ENCODE results near the gene GPAM.

- TF ChIP-seq POLR2A (IDR thresholded peaks at IDR 0.05; ENCODE audit: low read depth, low read length): no peak
- no peak for TF ChIP-seq PAX5 (IDR thresholded peaks at IDR 0.05; ENCODE audit: insufficient read depth, low read length, severe bottlenecking)
- no peak for TF ChIP-seq POLR2AphosphoS5 (IDR thresholded peaks at IDR 0.05; ENCODE audit: low read depth, low read length)
- TF ChIP-seq TAF1 (IDR thresholded peaks at IDR 0.05; ENCODE audit: low read depth, low read length): no peak
These were observed 51.1 kb downstream of the GPAM start for GRCh38 chr10:112132435-112132834.
